SK-N-SH (cell line): Measurements from ENCODE around the gene KASH5. TPM values are rescaled to one million over a fixed set of nuclear protein-coding genes. Genes with fewer than 3 reads are reported as not detected.

ENCODE experiments used
- CTCF ChIA-PET: fragments of 300-600, 350-600 bp; formaldehyde crosslinking; extraction: SDS; loops from one replicate; lab custom pipeline; 2021; lab: Yijun Ruan, JAX
- POLR2A ChIA-PET: fragments of 350-600 bp; sonication (Branson Sonifier 250); formaldehyde crosslinking; extraction: SDS; loops from one replicate; lab custom pipeline; 2020; ENCODE audit warnings: antibody characterized with exemption, inconsistent platforms; lab: Yijun Ruan, JAX
- DNase-seq: peaks from one replicate; pipeline ENCODE4 v3.0.0; 2012
- H2AFZ ChIP-seq: fragments of 200-600 bp; sonication (generic); 2 replicates; pipeline ENCODE4 v1.8.1; 2016; ENCODE audit warnings: antibody characterized with exemption, mild to moderate bottlenecking, low read depth
- H3F3A ChIP-seq: fragments of 200-600 bp; sonication (generic); replicated peaks from 2 replicates; pipeline ENCODE3; 2016; ENCODE audit warnings: antibody characterized with exemption, mild to moderate bottlenecking; ENCODE audit not compliant: insufficient read depth
- H3K27ac ChIP-seq, 2 experiments: fragments of 200-500 bp in 1 of 2; fragments of 200-600 bp in 1 of 2; sonication (Bioruptor generic) in 1 of 2; sonication (generic), shearing (Covaris generic) in 1 of 2; 2 replicates each; pipeline versions ENCODE4 v1.5.1 to v1.6.1; 2014 to 2016; ENCODE audit warnings: low read depth in 2 of 2, inconsistent platforms in 1 of 2, low read length in 1 of 2, mild to moderate bottlenecking in 1 of 2, mixed read lengths in 1 of 2
- H3K27me3 ChIP-seq: fragments of 200-600 bp; sonication (generic), shearing (Covaris generic); 2 replicates; pipeline ENCODE4 v1.6.1; 2016; ENCODE audit warnings: mixed run types; ENCODE audit not compliant: insufficient read depth
- H3K36me3 ChIP-seq, 2 experiments: fragments of 200-500 bp in 1 of 2; fragments of 200-600 bp in 1 of 2; sonication (Bioruptor generic) in 1 of 2; sonication (generic) in 1 of 2; replicated peaks in 1 of 2; 2 replicates each; pipeline versions ENCODE3 to v1.5.1; 2014 to 2016; ENCODE audit warnings: low read length in 1 of 2, mild to moderate bottlenecking in 1 of 2; ENCODE audit not compliant: insufficient read depth in 2 of 2, control insufficient read depth in 1 of 2
- H3K4me1 ChIP-seq, 2 experiments: fragments of 200-500 bp in 1 of 2; fragments of 200-600 bp in 1 of 2; sonication (Bioruptor generic) in 1 of 2; sonication (generic), shearing (Covaris generic) in 1 of 2; 2 replicates each; pipeline versions ENCODE4 v1.5.1 to v1.6.1; 2014 to 2016; ENCODE audit warnings: low read depth in 1 of 2, low read length in 1 of 2, mixed run types in 1 of 2; ENCODE audit not compliant: insufficient read depth in 2 of 2, control insufficient read depth in 1 of 2
- H3K4me2 ChIP-seq: fragments of 200-600 bp; sonication (generic), shearing (Covaris generic); 2 replicates; pipeline ENCODE4 v1.6.1; 2017; ENCODE audit warnings: mixed run types
- H3K4me3 ChIP-seq, 2 experiments: fragments of 200-500 bp in 1 of 2; fragments of 200-600 bp in 1 of 2; sonication (Bioruptor generic) in 1 of 2; sonication (generic), shearing (Covaris generic) in 1 of 2; 2 replicates each; pipeline versions ENCODE4 v1.5.1 to v1.8.1; 2014 to 2016; ENCODE audit warnings: low read depth in 2 of 2, inconsistent platforms in 1 of 2, low read length in 1 of 2, mild to moderate bottlenecking in 1 of 2, mixed read lengths in 1 of 2, moderate library complexity in 1 of 2
- H3K79me2 ChIP-seq: fragments of 200-600 bp; sonication (generic); 2 replicates; pipeline ENCODE4 v1.8.1; 2017; ENCODE audit warnings: mild to moderate bottlenecking; ENCODE audit not compliant: insufficient read depth
- H3K9ac ChIP-seq: fragments of 200-600 bp; sonication (generic); 2 replicates; pipeline ENCODE4 v1.6.1; 2017; ENCODE audit warnings: mixed run types
- H3K9me2 ChIP-seq: fragments of 200-600 bp; sonication (generic); 2 replicates; pipeline ENCODE4 v1.6.1; 2017; ENCODE audit warnings: mixed run types
- H3K9me3 ChIP-seq: fragments of 200-600 bp; sonication (generic); 2 replicates; pipeline ENCODE4 v1.6.1; 2017; ENCODE audit warnings: mixed run types, mild to moderate bottlenecking, moderate library complexity
- H4K20me1 ChIP-seq: fragments of 200-600 bp; sonication (generic); 2 replicates; pipeline ENCODE4 v1.6.1; 2017; ENCODE audit warnings: mild to moderate bottlenecking, mixed run types; ENCODE audit not compliant: insufficient read depth
- EP300 ChIP-seq, 2 experiments: IDR thresholded peaks; 2 replicates each; pipeline versions ENCODE4 v1.4.0 to v1.6.1; 2012; ENCODE audit warnings: borderline replicate concordance in 1 of 2, low read depth in 1 of 2, low read length in 1 of 2
- EZH2phosphoT487 ChIP-seq: fragments of 200-600 bp; sonication (generic); IDR thresholded peaks from 2 replicates; pipeline ENCODE4 v1.6.1; 2017; ENCODE audit warnings: low read depth, mixed run types, mild to moderate bottlenecking, antibody characterized with exemption, moderate library complexity, borderline replicate concordance
- FOSL2 ChIP-seq: IDR thresholded peaks from 2 replicates; pipeline ENCODE4 v1.4.0; 2012; ENCODE audit warnings: low read depth, mild to moderate bottlenecking, moderate library complexity, borderline replicate concordance
- FOXJ3 ChIP-seq: sonication (generic); formaldehyde crosslinking; IDR thresholded peaks from 2 replicates; pipeline ENCODE4 v1.5.1; 2020; ENCODE audit warnings: mild to moderate bottlenecking, missing genetic modification reagents
- GABPA ChIP-seq: IDR thresholded peaks from 2 replicates; pipeline ENCODE4 v1.4.0; 2012; ENCODE audit warnings: low read depth, mild to moderate bottlenecking
- MXI1 ChIP-seq: IDR thresholded peaks from 2 replicates; pipeline ENCODE4 v1.6.1; 2012; ENCODE audit warnings: mild to moderate bottlenecking, low read depth, low read length, improper control_type of control experiment
- NRF1 ChIP-seq: IDR thresholded peaks from 2 replicates; pipeline ENCODE4 v1.6.1; 2012; ENCODE audit warnings: low read depth, mild to moderate bottlenecking, low read length
- RAD21 ChIP-seq: IDR thresholded peaks from 2 replicates; pipeline ENCODE4 v1.6.1; 2012; ENCODE audit warnings: mild to moderate bottlenecking, low read length
- RCOR1 ChIP-seq: fragments of 150-350 bp; IDR thresholded peaks from 2 replicates; pipeline ENCODE4 v1.6.1; 2017; ENCODE audit warnings: antibody characterized with exemption, low read length
- RFX5 ChIP-seq: IDR thresholded peaks from 2 replicates; pipeline ENCODE4 v1.6.1; 2012; ENCODE audit warnings: mild to moderate bottlenecking, improper control_type of control experiment, low read length
- RXRA ChIP-seq: IDR thresholded peaks from 2 replicates; pipeline ENCODE4 v1.4.0; 2012; ENCODE audit warnings: low read depth, mild to moderate bottlenecking, borderline replicate concordance
- SIN3A ChIP-seq: IDR thresholded peaks from 2 replicates; pipeline ENCODE4 v1.6.1; 2012; ENCODE audit warnings: low read depth, mild to moderate bottlenecking, low read length, moderate library complexity, borderline replicate concordance
- SMC3 ChIP-seq: IDR thresholded peaks from 2 replicates; pipeline ENCODE4 v1.6.1; 2012; ENCODE audit warnings: low read depth, low read length, improper control_type of control experiment
- TEAD4 ChIP-seq: IDR thresholded peaks from 2 replicates; pipeline ENCODE4 v1.4.0; 2012; ENCODE audit warnings: mild to moderate bottlenecking, borderline replicate concordance; ENCODE audit not compliant: insufficient read depth
- YY1 ChIP-seq: IDR thresholded peaks from 2 replicates; pipeline ENCODE4 v1.4.0; 2012; ENCODE audit warnings: low read depth, mild to moderate bottlenecking
- whole genome bisulfite sequencing: methylation state at CpG from one replicate; pipeline ENCODE4 v1.1.6; 2017; ENCODE audit warnings: low lambda C conversion rate; 5-methylcytosine and 5-hydroxymethylcytosine counted together
- polyA plus RNA-seq, 3 experiments: library from polyadenylated mRNA; depleted of rRNA; stranded (reverse); fragments of >200 nt; gene quantifications; 2 replicates each; pipeline ENCODE4 v1.2.3, GENCODE V29; 2012
- TF ChIP-seq, protein P1 (sequence below): fragments of 150-350 bp; IDR thresholded peaks from 2 replicates; pipeline ENCODE4 v1.6.1; 2017; ENCODE audit warnings: antibody characterized with exemption, low read length, low read depth, borderline replicate concordance
- TF ChIP-seq, protein P2 (sequence below): IDR thresholded peaks from 2 replicates; pipeline ENCODE4 v1.4.0; 2012; ENCODE audit warnings: low read depth, borderline replicate concordance
- TF ChIP-seq, protein P3 (sequence below): fragments of 200-600 bp; sonication (generic); IDR thresholded peaks from 2 replicates; pipeline ENCODE4 v1.6.1; 2017; ENCODE audit warnings: antibody characterized with exemption, mild to moderate bottlenecking, moderate library complexity

The KASH5 gene
- polyA plus RNA-seq, 1 of the 3 experiments (the other 2 are of a cell fraction), result 0.20 TPM

DNA sequence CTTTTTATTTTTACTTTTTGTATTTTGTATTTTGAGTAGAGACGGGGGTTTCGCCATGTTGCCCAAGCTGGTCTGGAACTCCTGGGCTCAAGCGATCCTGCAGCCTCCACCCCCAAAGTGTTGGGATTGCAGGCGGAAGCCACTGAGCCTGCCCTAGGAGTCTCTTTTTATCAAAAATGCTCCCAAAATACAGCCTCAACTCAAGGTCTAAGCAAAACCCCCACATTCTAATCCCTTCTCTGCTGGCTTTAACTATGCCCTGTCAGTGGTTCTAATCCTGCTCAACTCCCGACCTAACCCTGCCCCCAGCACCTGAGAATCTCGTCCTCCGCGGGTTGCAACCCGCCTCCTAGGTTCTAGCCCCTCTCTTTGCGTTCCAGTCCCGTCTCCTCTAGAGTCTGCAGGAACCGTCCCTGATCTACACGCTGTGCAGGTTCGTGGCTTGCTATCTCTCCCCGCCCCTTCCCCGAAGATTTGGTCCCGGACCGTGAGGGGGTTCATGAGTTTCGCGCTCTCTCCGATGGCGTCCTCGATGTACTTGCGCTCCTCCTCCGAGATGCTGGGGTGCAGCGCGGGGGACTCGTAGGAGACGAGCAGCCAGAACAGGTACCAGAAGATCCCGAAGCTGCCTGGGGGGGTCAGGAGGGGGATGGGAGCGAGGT, 45.3 kb downstream of the KASH5 start:
- Histone ChIP-seq H3K9me2 (no peaks in the 10 kb centered on the region), H3K4me2 (no peak overlapping the region), H3K4me1 (peaks cover 0 to 8% of the 10 kb centered on the region in 2 experiments; a peak in 1 of 4 replicates), H3K27ac (no peak overlapping the region), H3F3A (peaks cover 9% of the 10 kb centered on the region), H3K36me3 (no peaks in the 10 kb centered on the region), H3K79me2 (no peaks in the 10 kb centered on the region), H3K4me3 (no peak overlapping the region), H3K9me3 (no peaks in the 10 kb centered on the region), H4K20me1 (no peaks in the 10 kb centered on the region), H3K9ac (no peak overlapping the region), H3K27me3 (peaks cover 95% of the 10 kb centered on the region), H2AFZ (no peak overlapping the region)
- DNase-seq, result no peak
- WGBS, result 24% methylated on average over 25 of the region's 31 CpGs
- ChIA-PET POLR2A (no interaction called here), CTCF (interaction anchor here (0.6 to 3.7 kb wide), 3 partner anchors 9 to 42 kb away, joined by 3 to 36 read pairs (median 15); no protein-coding TSS in a partner anchor)
- TF ChIP-seq SIN3A, result no peak
- TF ChIP-seq, protein P1, sequence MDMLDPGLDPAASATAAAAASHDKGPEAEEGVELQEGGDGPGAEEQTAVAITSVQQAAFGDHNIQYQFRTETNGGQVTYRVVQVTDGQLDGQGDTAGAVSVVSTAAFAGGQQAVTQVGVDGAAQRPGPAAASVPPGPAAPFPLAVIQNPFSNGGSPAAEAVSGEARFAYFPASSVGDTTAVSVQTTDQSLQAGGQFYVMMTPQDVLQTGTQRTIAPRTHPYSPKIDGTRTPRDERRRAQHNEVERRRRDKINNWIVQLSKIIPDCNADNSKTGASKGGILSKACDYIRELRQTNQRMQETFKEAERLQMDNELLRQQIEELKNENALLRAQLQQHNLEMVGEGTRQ, result no peak
- no peak for TF ChIP-seq FOXJ3
- TF ChIP-seq FOSL2, result no peak
- no peak for TF ChIP-seq RXRA
- TF ChIP-seq MXI1, result no peak
- TF ChIP-seq NRF1, result no peak
- no peak for TF ChIP-seq TEAD4
- TF ChIP-seq, protein P2, sequence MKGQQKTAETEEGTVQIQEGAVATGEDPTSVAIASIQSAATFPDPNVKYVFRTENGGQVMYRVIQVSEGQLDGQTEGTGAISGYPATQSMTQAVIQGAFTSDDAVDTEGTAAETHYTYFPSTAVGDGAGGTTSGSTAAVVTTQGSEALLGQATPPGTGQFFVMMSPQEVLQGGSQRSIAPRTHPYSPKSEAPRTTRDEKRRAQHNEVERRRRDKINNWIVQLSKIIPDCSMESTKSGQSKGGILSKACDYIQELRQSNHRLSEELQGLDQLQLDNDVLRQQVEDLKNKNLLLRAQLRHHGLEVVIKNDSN, result no peak
- TF ChIP-seq RCOR1, result no peak
- TF ChIP-seq EP300 (IDR thresholded peaks at IDR 0.05; ENCODE audit: borderline replicate concordance in 1 of 2, low read depth in 1 of 2, low read length in 1 of 2), result no peak
- no peak for TF ChIP-seq GABPA
- TF ChIP-seq RAD21, result no peak
- no peak for TF ChIP-seq SMC3
- TF ChIP-seq YY1, result no peak
- no peak for TF ChIP-seq RFX5
- no peak for TF ChIP-seq EZH2phosphoT487
- TF ChIP-seq, protein P3, sequence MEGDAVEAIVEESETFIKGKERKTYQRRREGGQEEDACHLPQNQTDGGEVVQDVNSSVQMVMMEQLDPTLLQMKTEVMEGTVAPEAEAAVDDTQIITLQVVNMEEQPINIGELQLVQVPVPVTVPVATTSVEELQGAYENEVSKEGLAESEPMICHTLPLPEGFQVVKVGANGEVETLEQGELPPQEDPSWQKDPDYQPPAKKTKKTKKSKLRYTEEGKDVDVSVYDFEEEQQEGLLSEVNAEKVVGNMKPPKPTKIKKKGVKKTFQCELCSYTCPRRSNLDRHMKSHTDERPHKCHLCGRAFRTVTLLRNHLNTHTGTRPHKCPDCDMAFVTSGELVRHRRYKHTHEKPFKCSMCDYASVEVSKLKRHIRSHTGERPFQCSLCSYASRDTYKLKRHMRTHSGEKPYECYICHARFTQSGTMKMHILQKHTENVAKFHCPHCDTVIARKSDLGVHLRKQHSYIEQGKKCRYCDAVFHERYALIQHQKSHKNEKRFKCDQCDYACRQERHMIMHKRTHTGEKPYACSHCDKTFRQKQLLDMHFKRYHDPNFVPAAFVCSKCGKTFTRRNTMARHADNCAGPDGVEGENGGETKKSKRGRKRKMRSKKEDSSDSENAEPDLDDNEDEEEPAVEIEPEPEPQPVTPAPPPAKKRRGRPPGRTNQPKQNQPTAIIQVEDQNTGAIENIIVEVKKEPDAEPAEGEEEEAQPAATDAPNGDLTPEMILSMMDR, result no peak
